GM12891 (cell line): ENCODE data around the gene RERE.

Experiments used
- DNase-seq: peaks from one replicate; pipeline ENCODE4 v3.0.0; 2011; ENCODE audit warnings: low spot score; ENCODE audit not compliant: insufficient read length
- FAIRE-seq: peaks from 2 replicates; lab custom pipeline; 2011; peaks lifted over from hg19 to GRCh38; lab: Jason Lieb, UNC
- PAX5 ChIP-seq: IDR thresholded peaks from 2 replicates; pipeline ENCODE4 v1.6.1; 2011; ENCODE audit warnings: low read length, moderate library complexity, mild to moderate bottlenecking; ENCODE audit not compliant: insufficient read depth, severe bottlenecking
- POLR2A ChIP-seq: IDR thresholded peaks from 2 replicates; pipeline ENCODE4 v1.6.1; 2011; ENCODE audit warnings: low read depth, low read length, control low read depth
- POLR2AphosphoS5 ChIP-seq: IDR thresholded peaks from 2 replicates; pipeline ENCODE4 v1.6.1; 2011; ENCODE audit warnings: low read depth, low read length, control low read depth
- POU2F2 ChIP-seq: IDR thresholded peaks from 2 replicates; pipeline ENCODE4 v1.6.1; 2011; ENCODE audit warnings: low read depth, mild to moderate bottlenecking, control low read depth, low read length, moderate library complexity
- SPI1 ChIP-seq: IDR thresholded peaks from 2 replicates; pipeline ENCODE4 v1.6.1; 2011; ENCODE audit warnings: low read depth, low read length, control low read depth
- TAF1 ChIP-seq: IDR thresholded peaks from 2 replicates; pipeline ENCODE4 v1.6.1; 2011; ENCODE audit warnings: low read depth, low read length, control low read depth

Gene RERE

GRCh38 chr1:8397511-8397910, 419.9 kb downstream of the RERE start:
- peak; percentile 68 for FAIRE-seq
- no peak for DNase-seq

GRCh38 chr1:8396786-8397406, 420.5 kb downstream of the RERE start:
- FAIRE-seq (peak; percentile 75), DNase-seq (no peak)
- no peak for TF ChIP-seq SPI1
- no peak for TF ChIP-seq POU2F2
- no peak for TF ChIP-seq PAX5
- no peak for TF ChIP-seq POLR2AphosphoS5
- TF ChIP-seq TAF1: no peak
- no peak for TF ChIP-seq POLR2A

More at GRCh38 chr1:8397511-8397910, 419.9 kb downstream of the RERE start:
- TF ChIP-seq POU2F2 (peak; percentile 37; the same call in 1 of the 2 replicates), POLR2AphosphoS5 (no peak), SPI1 (peak; percentile 55; the same call in 1 of the 2 replicates)

GRCh38 chr1:8396083-8396785, 421.2 kb downstream of the RERE start:
- FAIRE-seq: no peak
- TF ChIP-seq PAX5: no peak
- TF ChIP-seq POU2F2: no peak
- no peak for TF ChIP-seq POLR2A
- TF ChIP-seq TAF1: no peak
- no peak for TF ChIP-seq SPI1
- no peak for TF ChIP-seq POLR2AphosphoS5
- DNase-seq: no peak

GRCh38 chr1:8395433-8395866, 422.0 kb downstream of the RERE start:
- FAIRE-seq: no peak
- no peak for DNase-seq
- TF ChIP-seq SPI1: no peak
- TF ChIP-seq POLR2AphosphoS5: no peak
- TF ChIP-seq POLR2A: no peak

GRCh38 chr1:8394456-8395321, 422.8 kb downstream of the RERE start:
- no peak for FAIRE-seq
- DNase-seq: no peak

GRCh38 chr1:8392522-8392921, 424.9 kb downstream of the RERE start:
- DNase-seq (no peak), FAIRE-seq (no peak)
- TF ChIP-seq POLR2A (no peak), POLR2AphosphoS5 (no peak)

More at GRCh38 chr1:8394456-8395321, 422.8 kb downstream of the RERE start:
- TF ChIP-seq TAF1 (no peak), PAX5 (no peak), SPI1 (no peak), POLR2AphosphoS5 (no peak), POU2F2 (no peak), POLR2A (no peak)

- no peak for TF ChIP-seq POLR2AphosphoS5
- TF ChIP-seq SPI1: no peak
- no peak for TF ChIP-seq POU2F2
- no peak for TF ChIP-seq POLR2A
- no peak for TF ChIP-seq TAF1
- no peak for TF ChIP-seq PAX5
- DNase-seq (no peak), FAIRE-seq (no peak)
These were observed 426.7 kb downstream of the RERE start for GRCh38 chr1:8390707-8391106.

- no peak for TF ChIP-seq POLR2AphosphoS5
- no peak for TF ChIP-seq SPI1
- no peak for TF ChIP-seq POU2F2
- TF ChIP-seq PAX5: no peak
- no peak for DNase-seq
- peak; percentile 35 for FAIRE-seq
These were observed 427.4 kb downstream of the RERE start for GRCh38 chr1:8389958-8390535.
